Hepatocyte (in vitro differentiated cells): Measurements from ENCODE around the gene HPCAL1. TPM values are rescaled to one million over a fixed set of nuclear protein-coding genes. Genes with fewer than 3 reads are reported as not detected.
"Not testable (repeated sequence)": the region's sequence is repeated elsewhere in the genome, so short reads cannot be mapped to it uniquely, and the experiment has no call there.

Experiments used
- DNase-seq: peaks from one replicate; pipeline ENCODE4 v3.0.0-alpha.2; 2016; ENCODE audit warnings: low spot score
- H2AFZ ChIP-seq: fragments of 200-600 bp; sonication (generic); 2 replicates; pipeline ENCODE4 v1.6.0; 2016; ENCODE audit warnings: antibody characterized with exemption, mild to moderate bottlenecking
- H3K27ac ChIP-seq: fragments of 200-600 bp; sonication (generic); 2 replicates; pipeline ENCODE4 v1.5.1; 2016; ENCODE audit warnings: mild to moderate bottlenecking
- H3K27me3 ChIP-seq: fragments of 200-600 bp; sonication (generic); 2 replicates; pipeline ENCODE4 v1.6.1; 2016
- H3K36me3 ChIP-seq: fragments of 200-600 bp; sonication (generic); replicated peaks from 2 replicates; pipeline ENCODE4 v1.5.1; 2016; ENCODE audit warnings: low read depth; ENCODE audit not compliant: insufficient read depth
- H3K4me1 ChIP-seq: fragments of 200-600 bp; sonication (generic); 2 replicates; pipeline ENCODE4 v1.5.1; 2016; ENCODE audit warnings: mild to moderate bottlenecking, moderate library complexity; ENCODE audit not compliant: insufficient read depth
- H3K4me2 ChIP-seq: fragments of 200-600 bp; sonication (generic); 2 replicates; pipeline ENCODE4 v1.6.0; 2016
- H3K4me3 ChIP-seq: fragments of 200-600 bp; sonication (generic); 2 replicates; pipeline ENCODE4 v1.5.1; 2016; ENCODE audit warnings: mild to moderate bottlenecking
- H3K79me2 ChIP-seq: fragments of 200-600 bp; sonication (generic); 2 replicates; pipeline ENCODE4 v1.6.0; 2017; ENCODE audit warnings: mild to moderate bottlenecking
- H3K9me2 ChIP-seq: fragments of 200-600 bp; sonication (generic); replicated peaks from 2 replicates; pipeline ENCODE4 v1.6.0; 2017; ENCODE audit warnings: mild to moderate bottlenecking; ENCODE audit not compliant: insufficient read depth
- H3K9me3 ChIP-seq: fragments of 200-600 bp; sonication (generic); 2 replicates; pipeline ENCODE4 v1.5.1; 2016; ENCODE audit warnings: low read depth, mild to moderate bottlenecking
- H4K20me1 ChIP-seq: fragments of 200-600 bp; sonication (generic); 2 replicates; pipeline ENCODE4 v1.6.0; 2016; ENCODE audit warnings: mild to moderate bottlenecking; ENCODE audit not compliant: insufficient read depth, poor library complexity, severe bottlenecking
- EZH2 ChIP-seq: fragments of 200-600 bp; sonication (generic); IDR thresholded peaks from 2 replicates; pipeline ENCODE4 v1.6.1; 2016; ENCODE audit warnings: antibody characterized with exemption, mild to moderate bottlenecking, borderline replicate concordance
- EZH2phosphoT487 ChIP-seq: fragments of 200-600 bp; sonication (generic); IDR thresholded peaks from one replicate; pipeline ENCODE4 v1.6.1; 2018; ENCODE audit warnings: antibody characterized with exemption, mild to moderate bottlenecking, low read depth, moderate library complexity; ENCODE audit not compliant: unreplicated experiment, severe bottlenecking
- WGBS: methylation state at CpG from one replicate; pipeline ENCODE4 v1.1.6; 2016; ENCODE audit warnings: low lambda C conversion rate; ENCODE audit errors: missing lambda C conversion rate; 5-methylcytosine and 5-hydroxymethylcytosine counted together
- polyA plus RNA-seq: library from polyadenylated mRNA; unstranded; fragments of >200 nt; fragmentation: Nextera tagmentation; extraction: Ambion mirVana; gene quantifications from 2 replicates; pipeline ENCODE4 v1.2.1, GENCODE V29; 2016
- total RNA-seq: library from RNA; depleted of rRNA; stranded (reverse); fragments of >200 nt; gene quantifications from 2 replicates; pipeline ENCODE4 v1.2.3, GENCODE V29; 2014
- TF ChIP-seq, protein P1 (sequence below): fragments of 200-600 bp; sonication (generic); IDR thresholded peaks from 2 replicates; pipeline ENCODE4 v1.5.1; 2016; ENCODE audit warnings: antibody characterized with exemption, mild to moderate bottlenecking; ENCODE audit not compliant: poor library complexity

The HPCAL1 gene
- total and polyA plus RNA-seq, 2 experiments from 2014 or later = 22.5 to 39.1 TPM

DNA sequence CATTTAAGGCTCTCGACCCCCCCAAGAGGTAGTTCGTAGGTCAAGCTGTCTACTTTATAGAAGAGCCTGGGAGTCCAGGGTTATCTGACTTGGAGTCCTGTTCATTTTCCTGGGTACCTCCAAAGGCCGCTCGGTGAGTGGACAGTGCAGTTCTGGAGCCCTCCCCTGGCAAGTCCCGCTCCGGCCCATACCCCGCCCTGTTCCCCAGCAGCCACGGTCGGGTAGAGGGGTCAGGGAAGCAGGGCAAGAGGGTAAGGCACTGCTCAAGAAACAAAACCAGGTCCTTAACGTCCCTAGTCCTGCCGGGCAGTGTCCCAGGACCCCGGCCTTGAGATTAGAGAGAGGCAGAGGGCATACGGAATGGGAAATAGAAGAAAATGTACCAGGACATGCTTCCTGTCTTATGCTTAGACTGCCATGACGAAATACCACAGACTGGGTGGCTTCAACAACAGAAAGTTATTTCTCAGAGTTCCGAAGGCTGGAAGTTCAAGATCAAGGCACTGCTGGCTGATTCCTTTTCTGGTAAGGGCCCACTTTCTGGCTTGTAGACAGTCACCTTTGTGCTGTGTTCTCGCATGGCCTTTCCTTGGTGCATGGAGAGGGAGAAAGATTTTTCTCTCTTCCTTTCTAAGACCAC is 5.4 kb upstream of the HPCAL1 start:
- Histone ChIP-seq H3K4me2 (no peak overlapping the region), H3K4me3 (no peak overlapping the region), H3K27ac (peak overlapping the region; percentile 36), H3K79me2 (no peaks in the 10 kb centered on the region), H2AFZ (no peak overlapping the region), H3K36me3 (no peaks in the 10 kb centered on the region), H4K20me1 (no peaks in the 10 kb centered on the region), H3K27me3 (no peaks in the 10 kb centered on the region), H3K9me2 (no peaks in the 10 kb centered on the region), H3K4me1 (peaks cover 13% of the 10 kb centered on the region), H3K9me3 (peaks cover 6% of the 10 kb centered on the region)
- no peak for DNase-seq
- WGBS = 85% methylated on average over 16 of the region's 16 CpGs
- no peak for TF ChIP-seq EZH2
- TF ChIP-seq, protein P1, sequence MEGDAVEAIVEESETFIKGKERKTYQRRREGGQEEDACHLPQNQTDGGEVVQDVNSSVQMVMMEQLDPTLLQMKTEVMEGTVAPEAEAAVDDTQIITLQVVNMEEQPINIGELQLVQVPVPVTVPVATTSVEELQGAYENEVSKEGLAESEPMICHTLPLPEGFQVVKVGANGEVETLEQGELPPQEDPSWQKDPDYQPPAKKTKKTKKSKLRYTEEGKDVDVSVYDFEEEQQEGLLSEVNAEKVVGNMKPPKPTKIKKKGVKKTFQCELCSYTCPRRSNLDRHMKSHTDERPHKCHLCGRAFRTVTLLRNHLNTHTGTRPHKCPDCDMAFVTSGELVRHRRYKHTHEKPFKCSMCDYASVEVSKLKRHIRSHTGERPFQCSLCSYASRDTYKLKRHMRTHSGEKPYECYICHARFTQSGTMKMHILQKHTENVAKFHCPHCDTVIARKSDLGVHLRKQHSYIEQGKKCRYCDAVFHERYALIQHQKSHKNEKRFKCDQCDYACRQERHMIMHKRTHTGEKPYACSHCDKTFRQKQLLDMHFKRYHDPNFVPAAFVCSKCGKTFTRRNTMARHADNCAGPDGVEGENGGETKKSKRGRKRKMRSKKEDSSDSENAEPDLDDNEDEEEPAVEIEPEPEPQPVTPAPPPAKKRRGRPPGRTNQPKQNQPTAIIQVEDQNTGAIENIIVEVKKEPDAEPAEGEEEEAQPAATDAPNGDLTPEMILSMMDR = no peak
- no peak for TF ChIP-seq EZH2phosphoT487

DNA sequence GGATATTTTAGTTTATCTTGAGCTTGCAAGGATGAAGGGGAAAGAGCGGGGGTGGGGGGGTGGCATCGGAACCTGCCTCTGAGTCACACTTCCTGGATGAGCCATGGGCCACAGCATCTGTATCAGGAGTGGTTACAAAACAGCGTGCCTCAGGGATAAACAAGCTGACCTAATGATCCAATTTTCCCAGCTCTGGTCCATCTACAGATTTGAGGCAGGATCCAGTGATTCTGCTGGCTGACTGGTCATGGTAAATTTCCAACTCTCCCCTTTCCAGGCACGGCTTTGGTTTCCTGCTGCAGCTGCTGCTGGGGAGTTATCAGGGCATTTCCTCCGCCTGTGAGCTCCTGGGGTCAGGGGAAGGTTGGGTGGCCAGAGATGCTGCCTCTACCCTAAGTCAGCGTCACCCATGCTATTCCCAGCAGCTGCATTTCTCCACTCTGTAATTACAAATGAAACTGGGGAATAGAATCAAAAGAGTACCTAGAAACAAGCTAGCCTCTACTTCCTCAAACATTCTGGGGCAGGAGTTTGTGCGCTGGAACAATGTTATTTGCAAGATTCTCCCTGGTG is 4.7 kb upstream of the HPCAL1 start:
- peaks cover 13% of the 10 kb centered on the region for H3K4me1 ChIP-seq
- no peaks in the 10 kb centered on the region for H3K79me2 ChIP-seq
- H3K27me3 ChIP-seq = no peaks in the 10 kb centered on the region
- no peak overlapping the region for H3K4me2 ChIP-seq
- H3K9me3 ChIP-seq = peaks cover 6% of the 10 kb centered on the region
- H4K20me1 ChIP-seq = no peaks in the 10 kb centered on the region
- H3K9me2 ChIP-seq = no peaks in the 10 kb centered on the region
- H2AFZ ChIP-seq = no peak overlapping the region
- H3K4me3 ChIP-seq = no peak overlapping the region
- peak overlapping the region; percentile 36 for H3K27ac ChIP-seq
- H3K36me3 ChIP-seq = no peaks in the 10 kb centered on the region
- peak; percentile 50 for DNase-seq
- TF ChIP-seq EZH2phosphoT487 (no peak), EZH2 (no peak)
- TF ChIP-seq, protein P1 = no peak
- 39% methylated on average over 7 of the region's 7 CpGs for WGBS

DNA sequence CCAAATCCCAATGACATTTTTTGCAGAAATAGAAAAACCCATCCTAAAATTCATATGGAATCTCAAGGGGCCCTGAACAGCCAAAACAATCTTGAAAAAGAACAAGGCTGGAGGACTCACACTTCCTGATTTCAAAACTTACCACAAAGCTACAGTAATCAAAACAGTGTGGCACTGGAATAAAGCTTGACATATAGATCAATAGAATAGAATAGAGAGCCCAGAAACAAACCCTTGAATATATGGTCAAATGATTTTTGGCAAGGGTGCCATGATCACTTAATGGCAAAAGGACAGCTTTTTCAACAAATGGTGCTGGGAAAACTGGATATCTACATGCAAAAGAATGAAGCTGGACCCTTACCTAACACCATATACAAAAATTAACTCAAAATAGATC is 3.9 kb upstream of the HPCAL1 start:
- H3K36me3 ChIP-seq, H2AFZ ChIP-seq, H3K79me2 ChIP-seq, H3K9me3 ChIP-seq, H3K27ac ChIP-seq, DNase-seq, H3K9me2 ChIP-seq, H4K20me1 ChIP-seq, H3K4me2 ChIP-seq, H3K4me3 ChIP-seq, H3K27me3 ChIP-seq: not testable (repeated sequence)
- peaks cover 13% of the 10 kb centered on the region for H3K4me1 ChIP-seq

DNA sequence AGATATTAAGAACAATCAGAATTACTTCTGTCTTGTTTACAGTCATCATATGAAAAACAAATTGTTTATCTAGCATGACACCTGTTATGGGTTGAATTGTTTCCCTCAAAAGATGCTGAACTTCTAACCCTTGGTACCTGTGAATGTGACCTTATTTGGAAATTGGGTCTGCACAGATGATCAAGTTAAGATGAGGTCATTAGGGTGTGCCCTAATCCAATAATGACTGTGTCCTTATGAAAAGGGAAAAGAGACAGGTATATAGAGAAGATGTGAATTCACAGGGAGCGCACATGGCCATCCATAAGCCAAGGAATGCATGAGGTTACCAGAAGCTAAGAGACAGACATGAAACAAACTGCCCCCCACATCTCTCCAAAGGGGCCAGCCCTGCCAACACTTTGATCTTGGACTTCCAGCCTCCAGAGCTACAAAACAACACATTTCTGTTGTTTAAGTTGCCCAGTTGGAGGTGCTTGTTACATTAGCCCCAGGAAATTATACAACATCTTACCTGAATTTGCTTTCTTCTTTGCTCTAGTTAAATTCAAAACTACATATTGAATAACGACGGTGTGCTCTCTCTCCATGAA is 2.3 kb upstream of the HPCAL1 start:
- 91% methylated on average over 3 of the region's 3 CpGs for WGBS
- H3K4me2 ChIP-seq = no peak overlapping the region
- no peaks in the 10 kb centered on the region for H3K36me3 ChIP-seq
- H2AFZ ChIP-seq = no peak overlapping the region
- H4K20me1 ChIP-seq = peaks cover 4% of the 10 kb centered on the region
- no peak for DNase-seq
- peaks cover 24% of the 10 kb centered on the region for H3K4me1 ChIP-seq
- H3K4me3 ChIP-seq = no peak overlapping the region
- H3K79me2 ChIP-seq = peaks cover 13% of the 10 kb centered on the region
- no peaks in the 10 kb centered on the region for H3K9me2 ChIP-seq
- H3K9me3 ChIP-seq = no peaks in the 10 kb centered on the region
- TF ChIP-seq EZH2phosphoT487 (no peak), EZH2 (no peak)
- TF ChIP-seq, protein P1 = no peak
- peak overlapping the region; percentile 88 for H3K27ac ChIP-seq
- peaks cover 3% of the 10 kb centered on the region for H3K27me3 ChIP-seq
